IMR-90 (cell line): ENCODE results near the gene ZDHHC11B. TPM values are rescaled to one million over a fixed set of nuclear protein-coding genes. Genes with fewer than 3 reads are reported as not detected.

Source experiments
- ATAC-seq: fragments of 200-7000 bp; cut with Tn5 transposase; 2 replicates; pipeline ENCODE4 v1.9.1; 2020; ENCODE audit warnings: low read depth, mild to moderate bottlenecking, moderate library complexity
- BruUV-seq: library from RNA; stranded (reverse); fragments of 400-500 nt; replicated peaks from 2 replicates; lab custom pipeline; 2021; lab: Mats Ljungman, UMichigan
- CTCF ChIA-PET: fragments of 300-600 bp; formaldehyde crosslinking; extraction: SDS; loops from one replicate; lab custom pipeline; 2021; ENCODE audit warnings: antibody characterized with exemption; lab: Yijun Ruan, JAX
- POLR2A ChIA-PET: fragments of 300-600 bp; sonication (Branson Sonifier 250); formaldehyde crosslinking; loops from one replicate; lab custom pipeline; 2022; ENCODE audit warnings: antibody characterized with exemption; ENCODE audit not compliant: unreplicated experiment; lab: Charles Lee
- DNase-seq: peaks from one replicate; pipeline ENCODE4 v3.0.0; 2013
- H2AFZ ChIP-seq: replicated peaks from 2 replicates; pipeline ENCODE3; 2013; ENCODE audit warnings: low read length, mild to moderate bottlenecking; ENCODE audit not compliant: poor library complexity
- H2AK5ac ChIP-seq: 2 replicates; pipeline ENCODE4 v1.6.1; 2013; ENCODE audit warnings: low read depth, low read length, inconsistent platforms
- H2AK9ac ChIP-seq: replicated peaks from 2 replicates; pipeline ENCODE3; 2013; ENCODE audit warnings: mild to moderate bottlenecking, low read depth, low read length, moderate library complexity; ENCODE audit not compliant: poor library complexity
- H2BK120ac ChIP-seq: 2 replicates; pipeline ENCODE4 v1.6.1; 2013; ENCODE audit warnings: low read depth, low read length, inconsistent platforms
- H2BK15ac ChIP-seq: 3 replicates; pipeline ENCODE4 v1.6.1; 2013; ENCODE audit warnings: low read depth, low read length, inconsistent platforms
- H2BK20ac ChIP-seq: 2 replicates; pipeline ENCODE4 v1.6.1; 2013; ENCODE audit warnings: low read depth, mild to moderate bottlenecking, inconsistent platforms, low read length, moderate library complexity
- H2BK5ac ChIP-seq: 2 replicates; pipeline ENCODE4 v1.6.1; 2013; ENCODE audit warnings: mild to moderate bottlenecking, low read depth, low read length, inconsistent platforms; ENCODE audit not compliant: poor library complexity, severe bottlenecking
- H3K14ac ChIP-seq: replicated peaks from 2 replicates; pipeline ENCODE4 v1.6.1; 2013; ENCODE audit warnings: low read depth, low read length, inconsistent platforms
- H3K18ac ChIP-seq: 2 replicates; pipeline ENCODE4 v1.6.1; 2013; ENCODE audit warnings: low read depth, low read length, control low read depth
- H3K23ac ChIP-seq: 2 replicates; pipeline ENCODE4 v1.6.1; 2013; ENCODE audit warnings: low read depth, low read length, inconsistent platforms
- H3K27ac ChIP-seq: 2 replicates; pipeline ENCODE4 v1.5.1; 2013; ENCODE audit warnings: mild to moderate bottlenecking, control low read depth, low read length; ENCODE audit not compliant: insufficient read depth
- H3K27me3 ChIP-seq: 2 replicates; pipeline ENCODE4 v1.6.1; 2013; ENCODE audit warnings: low read length; ENCODE audit not compliant: control insufficient read depth, insufficient read depth
- H3K36me3 ChIP-seq: 2 replicates; pipeline ENCODE4 v1.6.1; 2013; ENCODE audit warnings: low read length, mixed read lengths; ENCODE audit not compliant: control insufficient read depth, insufficient read depth
- H3K4ac ChIP-seq: 2 replicates; pipeline ENCODE4 v1.6.1; 2013; ENCODE audit warnings: low read depth, low read length, inconsistent platforms
- H3K4me1 ChIP-seq: 2 replicates; pipeline ENCODE4 v1.6.1; 2013; ENCODE audit warnings: low read length, mixed read lengths; ENCODE audit not compliant: control insufficient read depth, insufficient read depth
- H3K4me2 ChIP-seq: 2 replicates; pipeline ENCODE4 v1.6.1; 2013; ENCODE audit warnings: low read depth, mild to moderate bottlenecking, control low read depth, low read length, moderate library complexity
- H3K4me3 ChIP-seq: 2 replicates; pipeline ENCODE4 v1.5.1; 2013; ENCODE audit warnings: low read depth, mild to moderate bottlenecking, control low read depth, low read length, moderate library complexity; ENCODE audit not compliant: insufficient read depth
- H3K56ac ChIP-seq: 2 replicates; pipeline ENCODE4 v1.6.1; 2013; ENCODE audit warnings: low read length, inconsistent platforms; ENCODE audit not compliant: insufficient read depth; ENCODE audit errors: extremely low read depth
- H3K79me1 ChIP-seq, 2 experiments: 2 replicates each; pipeline ENCODE4 v1.6.1; 2013; ENCODE audit warnings: low read length in 2 of 2, inconsistent platforms in 1 of 2, low read depth in 1 of 2
- H3K9ac ChIP-seq: 2 replicates; pipeline ENCODE4 v1.6.1; 2013; ENCODE audit warnings: low read depth, low read length, control low read depth
- H3K9me1 ChIP-seq: 2 replicates; pipeline ENCODE4 v1.6.1; 2013; ENCODE audit warnings: low read length, inconsistent platforms; ENCODE audit not compliant: insufficient read depth
- H3K9me3 ChIP-seq: 2 replicates; pipeline ENCODE4 v1.6.1; 2013; ENCODE audit warnings: low read length; ENCODE audit not compliant: control insufficient read depth, insufficient read depth
- H4K20me1 ChIP-seq: 2 replicates; pipeline ENCODE4 v1.6.1; 2013; ENCODE audit warnings: low read length, inconsistent platforms; ENCODE audit not compliant: insufficient read depth
- H4K5ac ChIP-seq: 2 replicates; pipeline ENCODE4 v1.6.1; 2013; ENCODE audit warnings: mild to moderate bottlenecking, low read depth, low read length, control low read depth
- H4K8ac ChIP-seq, 2 experiments: 2 replicates each; pipeline ENCODE4 v1.6.1; 2013; ENCODE audit warnings: low read depth in 2 of 2, low read length in 2 of 2, control low read depth in 1 of 2, inconsistent platforms in 1 of 2
- H4K91ac ChIP-seq: 2 replicates; pipeline ENCODE4 v1.6.1; 2013; ENCODE audit warnings: low read depth, low read length, inconsistent platforms; ENCODE audit not compliant: insufficient read depth
- BHLHE40 ChIP-seq: fragments of 150-350 bp; IDR thresholded peaks from 2 replicates; pipeline ENCODE4 v1.6.1; 2016; ENCODE audit warnings: mild to moderate bottlenecking, low read depth, low read length
- CHD1 ChIP-seq: IDR thresholded peaks from 2 replicates; pipeline ENCODE4 v1.6.1; 2012; ENCODE audit warnings: low read depth, low read length, improper control_type of control experiment
- MAFK ChIP-seq: IDR thresholded peaks from 2 replicates; pipeline ENCODE4 v1.6.1; 2012; ENCODE audit warnings: low read depth, low read length, improper control_type of control experiment
- MAZ ChIP-seq: IDR thresholded peaks from 2 replicates; pipeline ENCODE4 v1.6.1; 2012; ENCODE audit warnings: low read depth, mild to moderate bottlenecking, low read length, improper control_type of control experiment, moderate library complexity, borderline replicate concordance
- MXI1 ChIP-seq: IDR thresholded peaks from 2 replicates; pipeline ENCODE4 v1.6.1; 2012; ENCODE audit warnings: low read depth, mild to moderate bottlenecking, low read length, moderate library complexity, borderline replicate concordance
- NFE2L2 ChIP-seq: fragments of 150-350 bp; IDR thresholded peaks from 2 replicates; pipeline ENCODE4 v1.6.1; 2016; ENCODE audit warnings: low read depth, mild to moderate bottlenecking, low read length
- RCOR1 ChIP-seq: IDR thresholded peaks from 2 replicates; pipeline ENCODE4 v1.6.1; 2012; ENCODE audit warnings: mild to moderate bottlenecking, low read length, improper control_type of control experiment; ENCODE audit not compliant: insufficient replicate concordance
- SMC3 ChIP-seq: fragments of 150-350 bp; IDR thresholded peaks from 2 replicates; pipeline ENCODE4 v1.6.1; 2016; ENCODE audit warnings: low read depth, mild to moderate bottlenecking, antibody characterized with exemption, low read length, moderate library complexity
- WGBS, 2 experiments: methylation state at CpG; one replicate each; pipeline versions ENCODE4 v1.1.5 to v1.1.7; 2013; ENCODE audit warnings: missing lambda C conversion rate in 2 of 2; ENCODE audit not compliant: insufficient read length in 1 of 2; ENCODE audit errors: extremely low coverage in 2 of 2; 5-methylcytosine and 5-hydroxymethylcytosine counted together
- dilution Hi-C: fragments of 300-500 bp; cut with HindIII; formaldehyde crosslinking; loops from one replicate; pipeline ENCODE4 v1.14.3; 2018; ENCODE audit warnings: low sequenced_read_pairs; ENCODE audit not compliant: unreplicated experiment
- in situ Hi-C: fragments of 300-500 bp; cut with MboI; formaldehyde crosslinking; loops from 3 replicates; pipeline ENCODE4 v1.14.3; 2019; ENCODE audit warnings: low sequenced_read_pairs, inconsistent platforms, mixed read lengths
- intact Hi-C: fragments of 100-400 bp; cut with micrococcal nuclease; formaldehyde crosslinking; loops from 2 replicates; pipeline ENCODE4 v1.10.0; 2022
- polyA plus RNA-seq, 3 experiments: library from polyadenylated mRNA; depleted of rRNA; stranded (reverse); fragments of >200 nt; gene quantifications; 2 replicates each; pipeline ENCODE4 v1.2.3, GENCODE V29; 2012; ENCODE audit warnings: low replicate concordance in 1 of 3
- total RNA-seq: library from RNA; depleted of rRNA; stranded (reverse); fragments of >200 nt; gene quantifications from 2 replicates; pipeline ENCODE4 v1.2.3, GENCODE V29; 2012
- TF ChIP-seq, protein P1 (sequence below): conservative IDR thresholded peaks from 2 replicates; pipeline ENCODE4 v1.5.1; 2012; ENCODE audit warnings: mild to moderate bottlenecking, low read depth, low read length, improper control_type of control experiment

ZDHHC11B gene
- total and polyA plus RNA-seq, 2 of the 4 experiments (the other 2 are of a cell fraction) = 0.12 TPM; not detected in 1

GRCh38 chr5:662751-663435, 121.6 kb downstream of the ZDHHC11B start:
- WGBS, 2 experiments = 97% methylated on average over 48 of the region's 56 CpGs; no CpG with 5 or more reads in 1 of the 2 experiments
- dilution Hi-C loops = no loop called here

More at GRCh38 chr5:662751-663435, 121.6 kb downstream of the ZDHHC11B start:
- Histone ChIP-seq H3K4me2 (no peak overlapping the region), H3K27ac (no peak overlapping the region), H3K23ac (no peak overlapping the region), H2AK5ac (no peak overlapping the region), H4K8ac (no peak overlapping the region), H4K5ac (no peak overlapping the region), H3K4me1 (no peaks in the 10 kb centered on the region), H3K56ac (no peak overlapping the region), H3K9ac (no peak overlapping the region), H3K14ac (no peak overlapping the region), H3K9me3 (no peaks in the 10 kb centered on the region; the same call in 1 of the 2 replicates), H2AFZ (no peak overlapping the region), H2BK20ac (no peak overlapping the region), H3K27me3 (no peaks in the 10 kb centered on the region), H2AK9ac (no peak overlapping the region), H3K18ac (no peak overlapping the region), H3K4me3 (no peak overlapping the region), H3K4ac (no peak overlapping the region), H2BK120ac (no peak overlapping the region), H3K9me1 (no peaks in the 10 kb centered on the region), H2BK15ac (no peak overlapping the region), H2BK5ac (no peak overlapping the region), H3K36me3 (peaks cover 7% of the 10 kb centered on the region; the same call in 1 of the 2 replicates), H4K20me1 (no peaks in the 10 kb centered on the region), H3K79me1 (no peaks in the 10 kb centered on the region), H4K91ac (no peak overlapping the region)
- no peak for TF ChIP-seq MXI1
- TF ChIP-seq NFE2L2 = no peak
- TF ChIP-seq SMC3 = no peak
- TF ChIP-seq, protein P1, sequence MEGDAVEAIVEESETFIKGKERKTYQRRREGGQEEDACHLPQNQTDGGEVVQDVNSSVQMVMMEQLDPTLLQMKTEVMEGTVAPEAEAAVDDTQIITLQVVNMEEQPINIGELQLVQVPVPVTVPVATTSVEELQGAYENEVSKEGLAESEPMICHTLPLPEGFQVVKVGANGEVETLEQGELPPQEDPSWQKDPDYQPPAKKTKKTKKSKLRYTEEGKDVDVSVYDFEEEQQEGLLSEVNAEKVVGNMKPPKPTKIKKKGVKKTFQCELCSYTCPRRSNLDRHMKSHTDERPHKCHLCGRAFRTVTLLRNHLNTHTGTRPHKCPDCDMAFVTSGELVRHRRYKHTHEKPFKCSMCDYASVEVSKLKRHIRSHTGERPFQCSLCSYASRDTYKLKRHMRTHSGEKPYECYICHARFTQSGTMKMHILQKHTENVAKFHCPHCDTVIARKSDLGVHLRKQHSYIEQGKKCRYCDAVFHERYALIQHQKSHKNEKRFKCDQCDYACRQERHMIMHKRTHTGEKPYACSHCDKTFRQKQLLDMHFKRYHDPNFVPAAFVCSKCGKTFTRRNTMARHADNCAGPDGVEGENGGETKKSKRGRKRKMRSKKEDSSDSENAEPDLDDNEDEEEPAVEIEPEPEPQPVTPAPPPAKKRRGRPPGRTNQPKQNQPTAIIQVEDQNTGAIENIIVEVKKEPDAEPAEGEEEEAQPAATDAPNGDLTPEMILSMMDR = no peak
- no peak for TF ChIP-seq CHD1
- no peak for TF ChIP-seq MAZ
- no peak for TF ChIP-seq MAFK
- TF ChIP-seq RCOR1 = no peak
- no peak for TF ChIP-seq BHLHE40
- CTCF ChIA-PET = no interaction called here
- DNase-seq (no peak), ATAC-seq (no peak)
- BruUV-seq = no TSS peak
- intact Hi-C loops (no loop called here), in situ Hi-C loops (no loop called here)
- POLR2A ChIA-PET = no interaction called here
